ENCODE measurements around the gene DMC1. TPM values are rescaled to one million over a fixed set of nuclear protein-coding genes. Genes with fewer than 3 reads are reported as not detected.

DMC1 gene
- total and polyA plus RNA-seq, 2 donors (not counting 3 experiments of a cell fraction or from before 2014, with no cell fraction given): 0.22 to 0.91 TPM

DNA sequence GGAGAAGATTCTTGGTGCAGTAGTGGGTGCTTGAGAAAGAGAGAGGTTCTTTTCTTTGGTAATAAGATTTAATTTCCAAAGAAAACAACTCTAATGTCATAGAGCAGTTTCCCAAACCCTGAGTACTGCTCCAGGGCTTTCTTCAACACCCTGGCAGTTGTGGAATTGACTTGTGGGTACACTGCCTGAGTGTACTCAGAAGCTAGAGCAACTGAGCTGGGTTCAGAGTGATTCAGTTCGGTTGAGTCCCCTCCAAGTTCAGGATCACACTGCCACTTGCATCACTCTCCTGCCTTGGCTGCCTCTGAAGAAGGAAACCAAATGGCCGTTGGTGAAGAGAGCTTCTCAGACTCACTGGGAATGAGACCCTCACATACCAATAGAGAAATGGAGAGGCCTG is 5.3 kb downstream of the DMC1 start:
- dilution Hi-C loops (cut with MboI; ENCODE audit: extremely low pct_ligation_motif_present, low sequenced_read_pairs): no loop called here

GRCh38 chr22:38554281-38554680 is 15.7 kb downstream of the DMC1 start:
- no peak overlapping the region for H3K9ac ChIP-seq (replicated peaks; ENCODE audit: extremely low read depth, insufficient read depth, low read length)
- BruUV-seq (replicated peaks): no TSS peak
- TF ChIP-seq EZH2 (IDR thresholded peaks at IDR 0.05; ENCODE audit: borderline replicate concordance, low read depth, low read length, severe bottlenecking) (no peak), POLR2A (IDR thresholded peaks at IDR 0.05; ENCODE audit: low read depth, low read length) (no peak), FOS (IDR thresholded peaks at IDR 0.05; ENCODE audit: borderline replicate concordance, insufficient read depth, low read length) (no peak), MYC (IDR thresholded peaks at IDR 0.05; ENCODE audit: low read depth, low read length) (no peak), JUN (IDR thresholded peaks at IDR 0.05; ENCODE audit: borderline replicate concordance, insufficient read depth, insufficient read length, low read depth) (no peak), GATA2 (IDR thresholded peaks at IDR 0.05; ENCODE audit: insufficient read depth, insufficient read length, low read depth, low read length) (no peak), POLR2AphosphoS5 (IDR thresholded peaks at IDR 0.05; ENCODE audit: insufficient read depth, low read depth, low read length) (no peak), CTCF (IDR thresholded peaks at IDR 0.05; ENCODE audit: extremely low read depth in 1 of 2, insufficient read depth in 1 of 2, low read depth in 1 of 2, low read length in 2 of 2) (no peak)
- TF ChIP-seq, protein P1, sequence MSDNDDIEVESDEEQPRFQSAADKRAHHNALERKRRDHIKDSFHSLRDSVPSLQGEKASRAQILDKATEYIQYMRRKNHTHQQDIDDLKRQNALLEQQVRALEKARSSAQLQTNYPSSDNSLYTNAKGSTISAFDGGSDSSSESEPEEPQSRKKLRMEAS (IDR thresholded peaks at IDR 0.05; ENCODE audit: insufficient read depth, insufficient read length): no peak
- DNase-seq (ENCODE audit: low read depth, low spot score) (no peak), FAIRE-seq (no peak)
- ChIA-PET POLR2A (interaction anchor here (0.7 to 1.2 kb wide), 4 partner anchors 13 to 141 kb away, joined by 3 to 7 read pairs (median 4); no protein-coding TSS in a partner anchor), CTCF (interaction anchor here (0.7 kb wide), 1 partner anchor 121 kb away, joined by 6 read pairs; no protein-coding TSS in a partner anchor)
- no peaks in the 10 kb centered on the region for H4K20me1 ChIP-seq (replicated peaks; ENCODE audit: control insufficient read depth, extremely low read depth, insufficient read depth, low read length)
- no peak overlapping the region for H3K4me3 ChIP-seq (replicated peaks in 1 of 3; ENCODE audit: insufficient read depth in 1 of 3, low read depth in 1 of 3, low read length in 3 of 3)
- H3K27ac ChIP-seq (ENCODE audit: insufficient read depth, low read depth, low read length): no peak overlapping the region
- no peaks in the 10 kb centered on the region for H3K36me3 ChIP-seq (ENCODE audit: control insufficient read depth in 2 of 2, extremely low read depth in 1 of 2, insufficient read depth in 2 of 2, low read length in 2 of 2)
- no peaks in the 10 kb centered on the region for H3K9me1 ChIP-seq (replicated peaks; ENCODE audit: control insufficient read depth, extremely low read depth, insufficient read depth, low read length)
- no peaks in the 10 kb centered on the region for H3K4me1 ChIP-seq (ENCODE audit: control insufficient read depth, extremely low read depth, insufficient read depth, low read length)
- intact Hi-C loops (cut with micrococcal nuclease) (no loop called here), dilution Hi-C loops (cut with MboI; ENCODE audit: extremely low pct_ligation_motif_present, low sequenced_read_pairs) (no loop called here)
- H2AFZ ChIP-seq (ENCODE audit: low read depth, low read length): no peak overlapping the region
- no peak overlapping the region for H3K4me2 ChIP-seq (ENCODE audit: insufficient read depth, low read length)
- H3K9me3 ChIP-seq (replicated peaks; ENCODE audit: control insufficient read depth, insufficient read depth, low read length): no peaks in the 10 kb centered on the region
- H3K27me3 ChIP-seq (ENCODE audit: control insufficient read depth in 2 of 2, insufficient read depth in 2 of 2, low read length in 2 of 2): no peaks in the 10 kb centered on the region
- H3K79me2 ChIP-seq (ENCODE audit: control insufficient read depth, insufficient read depth, low read length): no peaks in the 10 kb centered on the region

More for the DNA sequence above, 5.3 kb downstream of the DMC1 start:
- Histone ChIP-seq H3K27ac (ENCODE audit: insufficient read depth, low read depth, low read length) (no peak overlapping the region), H3K9ac (replicated peaks; ENCODE audit: extremely low read depth, insufficient read depth, low read length) (no peak overlapping the region), H3K27me3 (ENCODE audit: control insufficient read depth in 2 of 2, insufficient read depth in 2 of 2, low read length in 2 of 2) (no peaks in the 10 kb centered on the region), H3K9me3 (replicated peaks; ENCODE audit: control insufficient read depth, insufficient read depth, low read length) (no peaks in the 10 kb centered on the region), H3K9me1 (replicated peaks; ENCODE audit: control insufficient read depth, extremely low read depth, insufficient read depth, low read length) (no peaks in the 10 kb centered on the region), H3K4me3 (replicated peaks in 1 of 3; ENCODE audit: insufficient read depth in 1 of 3, low read depth in 1 of 3, low read length in 3 of 3) (no peak overlapping the region), H3K79me2 (ENCODE audit: control insufficient read depth, insufficient read depth, low read length) (no peaks in the 10 kb centered on the region), H3K4me1 (ENCODE audit: control insufficient read depth, extremely low read depth, insufficient read depth, low read length) (peaks cover under 1% of the 10 kb centered on the region), H4K20me1 (replicated peaks; ENCODE audit: control insufficient read depth, extremely low read depth, insufficient read depth, low read length) (no peaks in the 10 kb centered on the region), H3K4me2 (ENCODE audit: insufficient read depth, low read length) (no peak overlapping the region), H2AFZ (ENCODE audit: low read depth, low read length) (no peak overlapping the region), H3K36me3 (ENCODE audit: control insufficient read depth in 2 of 2, extremely low read depth in 1 of 2, insufficient read depth in 2 of 2, low read length in 2 of 2) (no peaks in the 10 kb centered on the region)
- intact Hi-C loops (cut with micrococcal nuclease): no loop called here
- POLR2A ChIA-PET: no interaction called here
- FAIRE-seq (no peak), DNase-seq (ENCODE audit: low read depth, low spot score) (no peak)
- no peak for TF ChIP-seq CTCF (IDR thresholded peaks at IDR 0.05; ENCODE audit: extremely low read depth in 1 of 2, insufficient read depth in 1 of 2, low read depth in 1 of 2, low read length in 2 of 2)
- TF ChIP-seq MYC (IDR thresholded peaks at IDR 0.05; ENCODE audit: low read depth, low read length): no peak
- CTCF ChIA-PET: interaction anchor here (1.4 to 1.8 kb wide), 2 partner anchors 9 to 512 kb away, joined by 3 to 4 read pairs; no protein-coding TSS in a partner anchor
- no TSS peak for BruUV-seq (replicated peaks)

Data from endothelial cell of umbilical vein (primary cell).